Ovary (tissue), 3 donors: ENCODE results near the gene TMEM131.

ENCODE experiments used
- CTCF ChIP-seq, 3 donors: fragments of 450-650 bp in 2 of 3; fragments of 200-600 bp in 1 of 3; IDR thresholded peaks; one replicate each; pipeline versions ENCODE4 v1.5.1 to v1.8.0; 2016 to 2022; ENCODE audit warnings: antibody characterized with exemption in 3 of 3, mild to moderate bottlenecking in 1 of 3
- EP300 ChIP-seq: sonication (generic); formaldehyde crosslinking; IDR thresholded peaks from one replicate; pipeline ENCODE4 v1.6.1; 2017; ENCODE audit warnings: antibody characterized with exemption
- donor health status: DM: no; HTN: no; CAD: no.

- no peak for TF ChIP-seq EP300
- no peak for TF ChIP-seq CTCF (IDR thresholded peaks at IDR 0.05)
Measured at GRCh38 chr2:97763176-97763845, 232.4 kb downstream of the TMEM131 start.
